ENCODE measurements around the gene DLG2.

DNA sequence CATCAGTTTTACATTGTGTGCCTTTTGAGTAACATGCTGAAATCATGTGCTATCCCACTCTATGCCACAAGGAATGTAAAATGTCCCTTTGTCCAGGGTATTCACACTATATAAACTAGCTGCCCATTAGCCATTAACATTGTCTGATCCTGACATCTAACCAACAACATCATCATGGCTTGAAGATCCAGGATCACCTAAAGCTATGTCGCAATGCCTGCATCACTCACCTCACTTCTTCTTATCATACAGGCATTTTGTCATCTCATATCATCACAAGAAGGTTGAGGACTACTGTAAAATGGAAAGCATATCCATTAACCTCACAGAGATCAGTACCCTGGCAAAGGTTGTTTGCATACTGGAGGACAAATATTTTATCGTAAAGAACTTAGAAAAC is 742.3 kb downstream of the DLG2 start:
- no peak for TF ChIP-seq POLR2A (IDR thresholded peaks at IDR 0.05; ENCODE audit: low read depth, low read length)
- TF ChIP-seq, protein P1, sequence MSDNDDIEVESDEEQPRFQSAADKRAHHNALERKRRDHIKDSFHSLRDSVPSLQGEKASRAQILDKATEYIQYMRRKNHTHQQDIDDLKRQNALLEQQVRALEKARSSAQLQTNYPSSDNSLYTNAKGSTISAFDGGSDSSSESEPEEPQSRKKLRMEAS (IDR thresholded peaks at IDR 0.05; ENCODE audit: insufficient read depth, insufficient read length) = no peak
